Stimulated activated CD8-positive, alpha-beta memory T cell treated with anti-CD3 and anti-CD28 coated beads, Interleukin-4, amount 100 ng/mL, for 24 hours (primary cell): ENCODE data around the gene RNF14.
"Not testable (repeated sequence)": the region's sequence is repeated elsewhere in the genome, so short reads cannot be mapped to it uniquely, and the experiment has no call there.

Source experiments
- DNase-seq: peaks from one replicate; pipeline ENCODE4 v3.0.0-alpha.2; 2020; ENCODE audit warnings: low read depth

The RNF14 gene, protein sequence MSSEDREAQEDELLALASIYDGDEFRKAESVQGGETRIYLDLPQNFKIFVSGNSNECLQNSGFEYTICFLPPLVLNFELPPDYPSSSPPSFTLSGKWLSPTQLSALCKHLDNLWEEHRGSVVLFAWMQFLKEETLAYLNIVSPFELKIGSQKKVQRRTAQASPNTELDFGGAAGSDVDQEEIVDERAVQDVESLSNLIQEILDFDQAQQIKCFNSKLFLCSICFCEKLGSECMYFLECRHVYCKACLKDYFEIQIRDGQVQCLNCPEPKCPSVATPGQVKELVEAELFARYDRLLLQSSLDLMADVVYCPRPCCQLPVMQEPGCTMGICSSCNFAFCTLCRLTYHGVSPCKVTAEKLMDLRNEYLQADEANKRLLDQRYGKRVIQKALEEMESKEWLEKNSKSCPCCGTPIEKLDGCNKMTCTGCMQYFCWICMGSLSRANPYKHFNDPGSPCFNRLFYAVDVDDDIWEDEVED

DNA sequence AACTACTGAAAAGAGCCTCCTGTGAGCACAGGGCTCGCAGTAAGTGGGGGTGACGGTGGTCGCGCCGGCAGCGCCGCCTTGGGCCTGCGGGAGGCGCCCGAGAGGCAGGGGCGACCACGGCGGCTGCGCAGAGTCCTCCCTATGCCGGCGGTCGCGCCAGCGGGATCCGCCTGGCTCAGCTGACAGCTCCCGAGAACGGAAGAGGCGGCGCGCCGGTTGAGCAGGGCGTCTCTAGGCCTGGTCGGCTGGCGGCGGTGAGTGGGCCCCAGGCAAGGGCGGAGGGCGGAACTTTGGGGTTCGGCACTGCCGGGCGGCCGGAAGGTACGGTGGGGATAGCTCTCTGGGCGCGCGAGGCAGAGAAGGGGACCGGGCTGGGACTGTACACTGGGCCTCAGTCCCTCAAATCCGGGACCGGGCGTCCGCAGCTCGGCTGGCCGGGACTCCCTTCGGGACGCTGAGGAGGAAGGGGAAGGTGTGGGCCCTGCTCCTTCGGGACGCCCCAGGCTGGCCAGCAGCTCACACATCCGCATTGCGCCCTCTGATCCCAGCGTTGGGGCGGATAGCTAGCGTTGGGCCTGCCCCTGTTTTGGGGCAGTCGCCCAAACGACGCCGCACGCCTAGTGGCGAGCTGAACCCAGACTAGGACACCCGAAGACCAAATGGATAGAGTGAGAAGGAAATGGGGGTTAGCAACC is at the start of gene RNF14:
TSS of gene RNF14 (plus strand) at position 192 of the 695 bp plus-strand sequence. CDS start 4,484 bp downstream, outside the sequence.
- DNase-seq, result peak; percentile 92

GRCh38 chr5:141919218-141920119 is 49.4 kb upstream of the RNF14 start:
- DNase-seq, result no peak

GRCh38 chr5:141920771-141921170 is 48.1 kb upstream of the RNF14 start:
- no peak for DNase-seq

- not testable (repeated sequence) for DNase-seq
These were observed 46.0 kb upstream of the RNF14 start for GRCh38 chr5:141922827-141923447.

- DNase-seq, result peak; percentile 86
These were observed 45.2 kb upstream of the RNF14 start, which contains the start of gene DELE1 for GRCh38 chr5:141923448-141924313. Gene DELE1, plus strand, starts transcription at chr5:141923871. Its CDS starts 71 bp downstream, at chr5:141923942.

- DNase-seq, result no peak
These were observed 42.5 kb upstream of the RNF14 start for GRCh38 chr5:141926434-141926833.

GRCh38 chr5:141928051-141928450 is 40.9 kb upstream of the RNF14 start:
- no peak for DNase-seq

DNA sequence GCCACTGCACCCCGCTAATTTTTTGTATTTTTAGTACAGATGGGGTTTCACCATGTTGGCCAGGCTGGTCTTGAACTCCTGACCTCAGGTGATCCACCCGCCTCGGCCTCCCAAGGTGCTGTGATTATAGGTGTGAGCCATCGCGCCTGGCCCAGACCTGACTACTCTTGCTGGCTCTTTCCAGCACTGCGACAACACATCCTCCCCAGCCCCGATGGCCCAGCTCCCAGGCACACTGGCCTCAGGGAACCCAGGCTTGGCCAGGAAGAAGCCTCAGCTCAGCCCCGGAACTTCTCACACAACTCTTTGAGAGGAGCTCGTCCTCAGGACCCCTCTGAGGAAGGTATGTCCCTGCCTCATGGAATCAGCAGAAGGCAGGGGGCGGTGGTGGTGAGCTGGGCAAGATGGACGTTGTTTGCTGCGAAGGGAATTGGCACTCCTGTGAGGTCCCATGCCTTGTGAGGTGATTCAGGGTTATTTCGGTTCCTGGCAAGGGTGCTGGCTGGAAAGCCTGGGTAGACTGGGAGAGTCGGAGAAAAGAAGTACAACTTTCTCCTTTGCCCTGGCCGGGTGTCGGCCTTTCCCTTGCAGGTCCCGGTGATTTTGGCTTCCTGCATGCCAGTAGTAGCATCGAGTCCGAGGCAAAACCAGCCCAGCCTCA is 39.4 kb upstream of the RNF14 start:
- no peak for DNase-seq

GRCh38 chr5:141931694-141932093 is 37.2 kb upstream of the RNF14 start:
- DNase-seq, result no peak

DNA sequence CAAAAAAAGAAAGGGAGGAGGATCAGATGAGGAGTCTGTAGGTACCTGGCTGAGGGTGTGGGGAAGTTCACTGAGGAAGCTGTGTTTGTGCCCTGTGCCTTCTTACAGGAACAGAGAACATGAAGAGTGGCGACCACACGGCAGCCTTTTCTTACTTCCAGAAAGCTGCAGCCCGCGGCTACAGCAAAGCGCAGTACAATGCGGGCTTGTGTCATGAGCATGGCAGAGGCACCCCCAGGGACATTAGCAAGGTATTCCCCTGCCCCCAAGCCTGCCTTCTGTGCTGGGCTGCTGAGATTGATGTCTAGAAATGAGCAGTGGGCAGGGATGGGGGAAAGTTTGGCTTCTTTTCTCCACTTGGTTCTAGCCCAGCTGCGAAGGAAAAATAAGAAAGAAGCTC is 35.8 kb upstream of the RNF14 start:
- no peak for DNase-seq

DNA sequence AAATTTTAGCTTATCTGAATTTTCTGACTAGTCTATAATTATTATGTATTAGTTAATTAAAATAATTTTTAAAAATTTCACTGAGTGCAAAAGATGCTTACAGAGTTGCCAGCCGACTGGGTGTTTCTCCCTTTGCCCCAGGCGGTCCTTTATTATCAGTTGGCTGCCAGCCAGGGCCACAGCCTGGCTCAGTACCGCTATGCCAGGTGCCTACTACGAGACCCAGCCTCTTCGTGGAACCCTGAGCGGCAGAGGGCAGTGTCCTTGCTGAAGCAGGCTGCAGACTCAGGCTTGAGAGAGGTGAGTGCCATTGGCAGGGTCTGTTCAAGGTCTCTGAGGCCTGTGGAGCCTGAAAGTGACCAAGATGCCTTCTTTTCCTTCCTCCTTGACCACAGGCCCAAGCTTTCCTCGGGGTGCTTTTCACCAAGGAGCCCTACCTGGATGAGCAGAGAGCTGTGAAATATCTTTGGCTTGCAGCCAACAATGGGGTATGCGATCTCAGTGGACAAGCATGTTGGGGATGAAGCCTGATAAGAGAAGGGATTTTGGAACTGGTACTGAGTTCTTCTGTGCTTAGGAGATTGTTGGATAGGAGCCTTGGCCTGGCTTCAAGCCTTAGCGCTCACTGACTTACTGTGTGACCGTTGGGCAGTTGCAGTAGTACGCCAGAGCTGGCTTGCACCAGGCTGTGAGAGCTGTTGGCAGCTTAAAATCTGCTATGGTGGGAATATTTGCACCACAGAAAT is 34.6 kb upstream of the RNF14 start:
- no peak for DNase-seq

DNA sequence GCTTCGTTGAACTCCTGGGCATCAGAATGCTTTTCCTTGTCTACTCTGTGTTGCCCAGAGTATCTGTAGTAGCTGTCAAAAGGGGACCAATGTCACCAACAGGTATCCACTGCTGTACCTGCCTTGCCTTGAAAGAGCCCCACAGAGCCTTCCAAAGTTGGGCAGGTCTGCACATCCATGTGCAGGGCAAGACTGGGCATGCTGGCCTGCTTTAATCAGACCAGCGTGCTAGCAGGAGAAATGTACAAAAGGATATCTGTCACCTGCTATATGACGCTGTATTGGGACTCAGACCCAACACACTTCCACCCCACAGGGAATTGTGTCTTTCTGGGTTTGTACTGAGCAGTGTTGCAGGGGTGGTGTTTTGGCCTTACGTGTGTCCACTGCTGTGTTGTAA is 33.4 kb upstream of the RNF14 start:
- no peak for DNase-seq

DNA sequence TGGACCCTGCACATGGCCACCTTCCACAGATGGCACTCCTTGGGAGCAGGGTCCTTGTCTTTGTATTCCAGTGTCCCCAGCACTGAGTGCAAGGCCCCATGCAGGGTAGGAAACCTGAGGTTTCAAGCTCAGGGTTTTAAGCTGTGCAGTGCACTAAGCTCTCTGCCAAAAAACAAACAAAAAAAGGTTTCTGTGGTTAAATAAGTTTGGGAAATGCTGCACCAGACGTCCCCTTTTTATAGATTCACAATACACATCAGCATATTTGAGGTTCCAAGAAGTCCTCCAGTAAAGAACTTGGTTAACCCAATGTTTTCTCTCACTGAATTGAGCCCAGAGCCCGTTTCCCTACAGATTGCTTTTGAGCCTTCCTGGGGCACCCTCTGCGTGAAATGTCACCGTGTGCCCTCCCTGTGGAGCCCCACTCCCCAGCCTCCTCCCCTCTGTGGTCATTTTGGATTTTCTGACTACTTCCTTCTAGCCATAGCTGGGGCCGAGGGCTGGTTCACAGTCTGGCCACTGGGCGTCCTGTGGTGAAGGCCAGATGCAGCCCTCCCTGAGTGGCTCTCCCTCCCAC is 28.1 kb upstream of the RNF14 start:
- no peak for DNase-seq

DNA sequence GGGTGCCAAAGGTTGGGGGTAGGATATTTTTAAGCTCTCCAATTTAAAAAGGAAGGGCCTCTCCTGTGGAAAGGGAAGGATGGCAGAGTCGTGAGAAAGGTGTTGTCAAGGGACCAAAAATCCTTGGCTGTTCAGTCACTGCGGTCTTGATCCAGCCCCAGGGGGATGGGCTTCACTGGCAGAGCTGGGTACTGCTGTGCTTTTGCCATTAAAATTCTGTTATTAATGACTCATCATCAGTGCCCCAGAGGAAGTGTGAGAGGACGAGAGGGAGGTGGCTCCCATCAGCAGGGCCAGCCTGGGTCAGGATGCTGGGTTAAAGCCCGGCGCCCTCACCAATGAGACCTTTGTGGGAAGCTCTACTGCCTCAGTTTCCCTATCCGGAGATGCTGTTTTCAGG is 27.6 kb upstream of the RNF14 start:
- DNase-seq, result no peak

DNA sequence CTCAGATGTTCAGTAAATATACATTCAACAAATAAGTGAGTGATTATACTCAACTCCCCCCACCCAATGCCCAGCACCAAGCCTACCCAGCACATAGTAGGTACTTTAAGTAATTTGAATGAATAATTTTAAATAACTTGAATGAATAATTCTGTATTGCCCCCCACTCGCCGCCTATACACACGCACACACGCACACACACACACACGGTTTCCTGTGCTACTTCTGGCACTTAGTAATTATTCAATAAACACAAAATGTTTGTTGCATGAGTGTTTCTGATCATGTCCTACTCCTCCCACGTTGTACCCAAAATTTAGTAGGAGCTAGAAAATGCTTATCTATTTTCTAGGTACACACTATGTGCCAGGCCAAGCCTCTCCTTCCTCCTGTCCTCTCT is 27.1 kb upstream of the RNF14 start:
- no peak for DNase-seq

DNA sequence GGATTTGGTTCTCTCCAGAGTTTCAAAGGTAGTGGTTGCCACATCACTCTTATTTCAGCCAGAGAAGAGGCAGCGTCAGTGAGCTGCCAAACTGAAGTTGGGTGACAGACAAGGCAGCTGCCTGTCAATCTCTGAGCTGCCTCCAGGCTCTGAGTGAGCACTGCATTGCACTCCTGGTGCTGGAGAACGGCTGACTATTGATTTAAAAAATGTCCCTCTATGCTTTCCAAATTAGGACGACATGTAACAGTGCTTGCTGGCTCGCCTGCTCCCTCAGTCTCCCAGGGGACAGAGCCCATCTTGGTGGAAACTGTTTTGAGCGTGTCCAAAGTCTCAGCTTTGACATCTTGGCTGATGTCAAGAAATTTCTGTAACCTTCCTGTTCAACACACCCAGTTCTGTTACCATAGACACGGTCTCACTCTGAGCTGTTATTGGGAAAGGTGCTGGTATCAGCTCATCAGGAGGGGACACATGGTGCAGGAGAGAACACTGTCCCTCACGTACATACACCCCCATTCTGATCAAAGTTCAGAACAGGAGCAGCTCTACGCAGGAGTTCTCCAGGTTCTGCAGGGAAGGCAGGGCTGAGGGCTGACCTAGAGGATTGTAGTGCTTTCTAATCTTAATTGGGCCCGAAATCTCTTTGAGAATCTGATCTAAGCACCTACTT is 26.6 kb upstream of the RNF14 start:
- DNase-seq, result no peak

DNA sequence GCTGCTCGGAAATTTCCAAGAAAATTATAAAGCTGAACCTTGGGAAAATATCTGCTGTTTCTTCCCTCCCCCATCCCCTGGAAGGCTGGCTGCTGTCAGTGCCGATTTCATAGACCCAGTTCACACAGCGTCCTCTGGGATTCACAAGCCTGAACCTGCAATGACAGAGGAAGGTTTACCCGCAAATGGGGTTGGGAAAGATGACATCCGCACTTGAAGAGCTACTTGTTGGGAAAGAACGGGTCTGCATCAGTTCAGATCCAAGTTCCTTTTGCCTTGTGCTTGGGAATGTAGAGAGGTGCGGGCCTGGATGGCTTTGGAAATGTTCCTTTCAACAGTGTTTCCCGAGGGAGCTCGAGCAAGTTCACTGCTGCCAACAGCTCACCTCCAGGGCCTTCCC is 24.8 kb upstream of the RNF14 start:
- DNase-seq, result no peak

- no peak for DNase-seq
These were observed 23.3 kb upstream of the RNF14 start for GRCh38 chr5:141945511-141946051.
